OCI-LY3 (cell line): ENCODE results near the gene SLC22A17.

Source experiments
- H2AFZ ChIP-seq: fragments of 200-600, 300-600 bp; shearing (Covaris generic); 2 replicates; pipeline ENCODE4 v1.6.0; 2014; ENCODE audit warnings: antibody characterized with exemption, low read depth, low read length
- H3K27ac ChIP-seq: fragments of 200-600, 300-600 bp; sonication (generic); 2 replicates; pipeline ENCODE4 v1.5.1; 2014; ENCODE audit warnings: mild to moderate bottlenecking, low read length, moderate library complexity, mixed read lengths
- H3K27me3 ChIP-seq: fragments of 200-600, 300-600 bp; sonication (generic); 2 replicates; pipeline ENCODE4 v1.6.1; 2014; ENCODE audit warnings: low read depth, low read length, mixed read lengths
- H3K36me3 ChIP-seq: fragments of 200-600, 300-600 bp; sonication (generic); replicated peaks from 2 replicates; pipeline ENCODE3; 2014; ENCODE audit warnings: low read depth, low read length, mixed read lengths
- H3K4me1 ChIP-seq: fragments of 300-600, 200-600 bp; sonication (generic); 2 replicates; pipeline ENCODE4 v1.6.1; 2014; ENCODE audit warnings: low read length, mixed read lengths
- H3K4me2 ChIP-seq: fragments of 200-600, 300-600 bp; sonication (generic); 2 replicates; pipeline ENCODE4 v1.6.1; 2014; ENCODE audit warnings: low read length, mixed read lengths
- H3K4me3 ChIP-seq: fragments of 300-600, 200-600 bp; sonication (generic); 2 replicates; pipeline ENCODE4 v1.5.1; 2014; ENCODE audit warnings: antibody characterized with exemption, mild to moderate bottlenecking, low read length, moderate library complexity
- H3K79me2 ChIP-seq: fragments of 300-600, 200-600 bp; shearing (Covaris generic); 2 replicates; pipeline ENCODE4 v1.6.1; 2014; ENCODE audit warnings: mild to moderate bottlenecking, low read length, mixed read lengths
- H3K9ac ChIP-seq: fragments of 300-600, 200-600 bp; shearing (Covaris generic); 2 replicates; pipeline ENCODE4 v1.6.0; 2014; ENCODE audit warnings: mild to moderate bottlenecking, low read length, moderate library complexity
- H3K9me3 ChIP-seq: fragments of 200-600, 300-600 bp; shearing (Covaris generic); 2 replicates; pipeline ENCODE4 v1.6.1; 2014; ENCODE audit warnings: low read length, mixed read lengths; ENCODE audit not compliant: insufficient read depth
- H4K20me1 ChIP-seq: fragments of 200-600, 300-600 bp; sonication (generic); 2 replicates; pipeline ENCODE4 v1.6.1; 2016; ENCODE audit warnings: low read length, mixed read lengths; ENCODE audit not compliant: insufficient read depth
- EZH2phosphoT487 ChIP-seq: fragments of 200-600 bp; shearing (Covaris generic); IDR thresholded peaks from 2 replicates; pipeline ENCODE4 v1.6.1; 2018; ENCODE audit warnings: antibody characterized with exemption, mixed run types, low read depth
- TF ChIP-seq, protein P1 (sequence below): fragments of 200-600, 300-600 bp; sonication (generic); IDR thresholded peaks from 2 replicates; pipeline ENCODE4 v1.5.1; 2014; ENCODE audit warnings: antibody characterized with exemption, low read length, low read depth

Gene SLC22A17

DNA sequence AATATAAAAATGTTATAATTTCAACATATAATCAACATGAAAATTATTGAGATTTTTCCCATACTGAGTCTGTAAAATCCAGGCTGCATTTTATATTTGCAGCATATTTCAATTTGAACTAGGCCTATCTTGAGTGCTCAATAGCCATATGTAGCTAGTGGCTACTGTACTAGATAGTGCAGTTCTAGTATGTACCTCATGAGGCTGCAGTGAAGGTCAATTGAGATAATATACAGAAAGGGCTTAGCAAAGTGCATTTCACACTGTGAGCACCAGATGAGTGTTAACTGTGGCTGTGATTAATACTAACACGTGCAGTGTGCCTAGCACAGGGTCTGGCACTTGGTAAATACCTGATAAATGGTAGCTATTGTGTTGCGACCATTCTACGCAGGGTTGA lies 5.4 kb upstream of the SLC22A17 start:
- H3K36me3 ChIP-seq, result no peaks in the 10 kb centered on the region
- H3K9ac ChIP-seq, result no peak overlapping the region
- no peaks in the 10 kb centered on the region for H4K20me1 ChIP-seq
- H3K4me2 ChIP-seq, result no peak overlapping the region
- H3K79me2 ChIP-seq, result no peaks in the 10 kb centered on the region
- H3K4me3 ChIP-seq, result no peak overlapping the region
- no peak overlapping the region for H2AFZ ChIP-seq
- TF ChIP-seq EZH2phosphoT487, result no peak
- TF ChIP-seq, protein P1, sequence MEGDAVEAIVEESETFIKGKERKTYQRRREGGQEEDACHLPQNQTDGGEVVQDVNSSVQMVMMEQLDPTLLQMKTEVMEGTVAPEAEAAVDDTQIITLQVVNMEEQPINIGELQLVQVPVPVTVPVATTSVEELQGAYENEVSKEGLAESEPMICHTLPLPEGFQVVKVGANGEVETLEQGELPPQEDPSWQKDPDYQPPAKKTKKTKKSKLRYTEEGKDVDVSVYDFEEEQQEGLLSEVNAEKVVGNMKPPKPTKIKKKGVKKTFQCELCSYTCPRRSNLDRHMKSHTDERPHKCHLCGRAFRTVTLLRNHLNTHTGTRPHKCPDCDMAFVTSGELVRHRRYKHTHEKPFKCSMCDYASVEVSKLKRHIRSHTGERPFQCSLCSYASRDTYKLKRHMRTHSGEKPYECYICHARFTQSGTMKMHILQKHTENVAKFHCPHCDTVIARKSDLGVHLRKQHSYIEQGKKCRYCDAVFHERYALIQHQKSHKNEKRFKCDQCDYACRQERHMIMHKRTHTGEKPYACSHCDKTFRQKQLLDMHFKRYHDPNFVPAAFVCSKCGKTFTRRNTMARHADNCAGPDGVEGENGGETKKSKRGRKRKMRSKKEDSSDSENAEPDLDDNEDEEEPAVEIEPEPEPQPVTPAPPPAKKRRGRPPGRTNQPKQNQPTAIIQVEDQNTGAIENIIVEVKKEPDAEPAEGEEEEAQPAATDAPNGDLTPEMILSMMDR, result no peak
- H3K4me1 ChIP-seq, result no peaks in the 10 kb centered on the region
- H3K27ac ChIP-seq, result no peak overlapping the region
- H3K27me3 ChIP-seq, result 0 out of 2 replicates have a peak, but pooled peaks cover 13% of the 10 kb centered on the region
- no peaks in the 10 kb centered on the region for H3K9me3 ChIP-seq

DNA sequence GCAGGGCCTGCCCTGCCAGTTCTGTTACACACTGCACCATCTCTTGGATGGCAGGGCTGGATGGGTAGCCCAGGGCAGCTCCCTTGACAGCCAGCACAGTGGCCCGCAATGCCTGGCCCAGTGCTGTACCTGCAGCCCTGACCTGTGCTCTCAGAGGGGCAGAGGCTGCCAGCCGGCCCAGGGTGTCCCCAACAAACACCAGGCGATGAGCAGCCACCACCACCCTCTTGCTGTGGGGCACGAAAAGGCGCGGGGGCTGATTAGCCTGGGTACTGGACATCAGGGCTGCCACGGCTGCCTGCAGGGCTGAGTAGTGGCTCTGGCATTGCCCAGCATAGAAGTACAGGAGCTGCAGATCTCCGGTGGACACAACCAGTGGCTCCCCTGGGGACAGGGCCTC lies 4.6 kb upstream of the SLC22A17 start:
- TF ChIP-seq, protein P1, result no peak
- no peak for TF ChIP-seq EZH2phosphoT487
- H3K4me3 ChIP-seq, result no peak overlapping the region
- H3K9me3 ChIP-seq, result no peaks in the 10 kb centered on the region
- H3K4me1 ChIP-seq, result no peaks in the 10 kb centered on the region
- no peaks in the 10 kb centered on the region for H4K20me1 ChIP-seq
- 0 out of 2 replicates have a peak, but pooled peaks cover 13% of the 10 kb centered on the region for H3K27me3 ChIP-seq
- H3K4me2 ChIP-seq, result no peak overlapping the region
- no peaks in the 10 kb centered on the region for H3K79me2 ChIP-seq
- H3K9ac ChIP-seq, result no peak overlapping the region
- no peak overlapping the region for H2AFZ ChIP-seq
- no peaks in the 10 kb centered on the region for H3K36me3 ChIP-seq
- H3K27ac ChIP-seq, result no peak overlapping the region

DNA sequence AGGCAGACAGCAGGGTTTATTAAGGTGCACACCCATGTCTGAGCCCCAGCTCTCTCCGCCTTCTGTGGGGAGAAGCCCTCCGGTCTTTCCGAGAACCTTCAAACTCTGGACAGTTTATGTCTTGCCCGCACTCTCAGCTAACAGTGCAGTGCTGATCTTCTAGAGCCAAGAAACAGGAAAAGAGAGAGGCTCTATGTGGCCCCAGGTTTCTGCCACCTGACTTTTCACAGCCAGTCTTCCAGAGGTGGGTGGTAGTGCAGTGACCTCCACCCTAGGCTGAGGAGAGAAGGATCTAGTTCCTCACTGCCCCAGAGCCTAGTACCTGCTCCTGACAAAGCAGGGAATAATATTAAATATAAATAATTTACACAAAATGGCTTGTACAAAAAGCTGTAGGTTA lies 4.0 kb upstream of the SLC22A17 start:
- H3K4me2 ChIP-seq, result no peak overlapping the region
- H3K4me3 ChIP-seq, result no peak overlapping the region
- no peaks in the 10 kb centered on the region for H3K4me1 ChIP-seq
- H4K20me1 ChIP-seq, result no peaks in the 10 kb centered on the region
- no peaks in the 10 kb centered on the region for H3K9me3 ChIP-seq
- H2AFZ ChIP-seq, result no peak overlapping the region
- H3K79me2 ChIP-seq, result no peaks in the 10 kb centered on the region
- 0 out of 2 replicates have a peak, but pooled peaks cover 13% of the 10 kb centered on the region for H3K27me3 ChIP-seq
- H3K27ac ChIP-seq, result no peak overlapping the region
- no peaks in the 10 kb centered on the region for H3K36me3 ChIP-seq
- no peak for TF ChIP-seq EZH2phosphoT487
- TF ChIP-seq, protein P1, result no peak
- H3K9ac ChIP-seq, result no peak overlapping the region

DNA sequence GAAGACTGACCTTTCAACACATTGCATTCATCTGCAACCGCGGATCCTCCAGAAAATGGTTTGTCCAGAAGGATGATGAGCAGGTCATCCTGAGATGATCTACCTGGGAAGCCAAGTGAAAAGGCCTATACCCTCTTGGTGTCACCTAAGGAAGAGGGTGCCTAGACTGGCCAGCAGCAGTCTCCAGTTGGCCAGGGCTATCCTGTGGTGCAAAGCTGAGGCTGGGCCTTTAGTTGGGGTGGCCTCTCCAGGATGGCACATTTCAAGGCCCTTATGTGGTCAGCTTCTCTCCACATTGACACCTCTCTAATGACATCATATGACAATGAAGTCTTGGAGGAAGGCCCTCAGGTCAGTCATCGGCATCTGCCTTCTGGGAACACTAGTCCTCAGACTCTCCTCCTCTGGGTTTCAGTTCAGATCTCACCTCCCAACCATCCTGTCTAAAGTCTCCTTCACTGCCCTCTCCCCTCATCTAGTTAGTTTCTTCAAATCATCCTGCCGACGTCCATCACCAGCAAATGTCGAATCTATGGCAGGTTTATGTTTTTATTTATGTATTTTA lies 3.3 kb upstream of the SLC22A17 start:
- Histone ChIP-seq H3K4me1 (no peaks in the 10 kb centered on the region), H3K4me2 (no peak overlapping the region), H3K36me3 (no peaks in the 10 kb centered on the region), H3K27me3 (0 out of 2 replicates have a peak, but pooled peaks cover 13% of the 10 kb centered on the region), H3K4me3 (no peak overlapping the region), H3K9me3 (no peaks in the 10 kb centered on the region), H2AFZ (no peak overlapping the region), H4K20me1 (no peaks in the 10 kb centered on the region), H3K9ac (no peak overlapping the region), H3K79me2 (no peaks in the 10 kb centered on the region), H3K27ac (no peak overlapping the region)
- TF ChIP-seq EZH2phosphoT487, result no peak
- TF ChIP-seq, protein P1, result no peak
